Measurements from ENCODE around the gene CPS1.

CPS1 gene

DNA sequence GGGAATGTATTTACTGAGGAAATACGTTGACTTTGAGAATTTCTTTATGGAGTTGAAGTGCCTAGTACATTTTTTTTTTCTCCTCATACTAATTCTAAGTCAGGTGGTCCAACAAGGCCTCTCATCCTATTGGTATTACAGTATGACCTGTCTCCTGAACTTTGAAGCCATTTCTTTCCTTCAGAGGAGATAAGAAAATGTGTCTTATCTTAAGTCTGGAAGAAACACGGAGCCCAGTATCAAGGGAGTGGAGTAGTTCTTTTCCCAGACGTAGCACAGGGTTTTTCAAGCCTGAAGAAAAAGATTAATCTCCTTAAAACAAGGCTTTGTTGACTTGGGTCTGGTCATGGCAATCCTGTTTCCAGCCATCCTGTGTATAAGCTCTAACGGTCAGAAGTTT, 11.6 kb upstream of the CPS1 start:
- H3K4me3 ChIP-seq (ENCODE audit: low read depth, low read length), result no peak overlapping the region
- no peak for DNase-seq (ENCODE audit: low read depth)
- TF ChIP-seq, protein P1, sequence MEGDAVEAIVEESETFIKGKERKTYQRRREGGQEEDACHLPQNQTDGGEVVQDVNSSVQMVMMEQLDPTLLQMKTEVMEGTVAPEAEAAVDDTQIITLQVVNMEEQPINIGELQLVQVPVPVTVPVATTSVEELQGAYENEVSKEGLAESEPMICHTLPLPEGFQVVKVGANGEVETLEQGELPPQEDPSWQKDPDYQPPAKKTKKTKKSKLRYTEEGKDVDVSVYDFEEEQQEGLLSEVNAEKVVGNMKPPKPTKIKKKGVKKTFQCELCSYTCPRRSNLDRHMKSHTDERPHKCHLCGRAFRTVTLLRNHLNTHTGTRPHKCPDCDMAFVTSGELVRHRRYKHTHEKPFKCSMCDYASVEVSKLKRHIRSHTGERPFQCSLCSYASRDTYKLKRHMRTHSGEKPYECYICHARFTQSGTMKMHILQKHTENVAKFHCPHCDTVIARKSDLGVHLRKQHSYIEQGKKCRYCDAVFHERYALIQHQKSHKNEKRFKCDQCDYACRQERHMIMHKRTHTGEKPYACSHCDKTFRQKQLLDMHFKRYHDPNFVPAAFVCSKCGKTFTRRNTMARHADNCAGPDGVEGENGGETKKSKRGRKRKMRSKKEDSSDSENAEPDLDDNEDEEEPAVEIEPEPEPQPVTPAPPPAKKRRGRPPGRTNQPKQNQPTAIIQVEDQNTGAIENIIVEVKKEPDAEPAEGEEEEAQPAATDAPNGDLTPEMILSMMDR (IDR thresholded peaks at IDR 0.05; ENCODE audit: low read depth, low read length, missing control alignments), result no peak

DNA sequence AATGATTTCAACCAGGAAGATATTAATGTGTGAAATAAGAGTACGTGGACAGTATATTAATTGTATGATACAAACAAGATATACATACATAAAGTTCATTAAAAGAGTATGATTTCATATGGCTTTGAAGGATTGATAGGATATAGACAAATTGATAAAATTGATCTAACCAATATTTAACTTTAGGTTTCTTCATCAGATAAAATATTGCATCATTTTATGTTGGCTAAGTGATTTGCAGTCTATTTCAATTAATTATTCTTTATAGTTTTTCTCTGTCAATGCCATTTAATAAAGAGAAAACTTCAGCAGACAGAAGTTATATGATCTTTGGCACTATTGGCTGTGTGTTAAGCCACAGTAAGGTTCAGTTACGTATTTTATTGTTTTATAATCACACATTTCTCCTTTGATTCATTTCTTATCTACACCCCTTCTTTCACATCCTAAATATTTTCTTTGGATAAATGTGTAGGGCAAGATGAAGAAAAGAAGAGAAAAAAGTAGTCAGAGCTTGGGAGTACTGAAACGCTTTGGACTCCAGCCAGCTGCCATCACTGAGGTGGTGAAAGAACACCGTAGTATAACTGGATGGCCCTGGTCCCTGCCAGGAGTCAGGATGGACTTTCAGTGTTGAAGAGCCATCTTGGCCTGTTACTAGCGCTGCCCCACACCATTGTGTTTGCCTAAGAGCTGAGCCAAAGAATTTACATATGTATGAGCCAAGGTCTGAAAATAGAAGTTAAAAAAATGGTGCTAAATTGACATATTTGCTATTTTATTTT, 9.8 kb upstream of the CPS1 start:
- H3K4me3 ChIP-seq (ENCODE audit: low read depth, low read length), result no peak overlapping the region
- DNase-seq (ENCODE audit: low read depth), result no peak
- TF ChIP-seq, protein P1 (IDR thresholded peaks at IDR 0.05; ENCODE audit: low read depth, low read length, missing control alignments), result no peak

DNA sequence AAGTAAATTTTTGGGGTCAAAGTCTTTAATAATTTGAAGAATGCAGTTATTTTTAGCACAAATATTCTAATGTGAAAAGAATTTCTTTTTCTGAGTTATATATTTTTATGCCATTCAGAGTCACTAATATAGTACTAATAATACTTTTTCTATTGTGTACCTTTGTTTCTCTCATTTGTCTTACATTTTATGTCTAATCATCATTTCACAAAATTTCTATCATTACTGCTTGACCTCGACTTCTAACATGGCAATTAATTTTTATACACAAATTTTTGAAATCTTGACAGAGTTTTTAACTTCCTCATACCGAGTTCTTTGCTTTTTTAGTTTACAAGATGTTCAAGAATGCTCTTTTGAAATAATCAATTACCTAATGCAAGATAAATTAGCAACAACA, 8.4 kb upstream of the CPS1 start:
- TF ChIP-seq, protein P1 (IDR thresholded peaks at IDR 0.05; ENCODE audit: low read depth, low read length, missing control alignments), result no peak
- H3K4me3 ChIP-seq (ENCODE audit: low read depth, low read length), result no peak overlapping the region
- DNase-seq (ENCODE audit: low read depth), result no peak

DNA sequence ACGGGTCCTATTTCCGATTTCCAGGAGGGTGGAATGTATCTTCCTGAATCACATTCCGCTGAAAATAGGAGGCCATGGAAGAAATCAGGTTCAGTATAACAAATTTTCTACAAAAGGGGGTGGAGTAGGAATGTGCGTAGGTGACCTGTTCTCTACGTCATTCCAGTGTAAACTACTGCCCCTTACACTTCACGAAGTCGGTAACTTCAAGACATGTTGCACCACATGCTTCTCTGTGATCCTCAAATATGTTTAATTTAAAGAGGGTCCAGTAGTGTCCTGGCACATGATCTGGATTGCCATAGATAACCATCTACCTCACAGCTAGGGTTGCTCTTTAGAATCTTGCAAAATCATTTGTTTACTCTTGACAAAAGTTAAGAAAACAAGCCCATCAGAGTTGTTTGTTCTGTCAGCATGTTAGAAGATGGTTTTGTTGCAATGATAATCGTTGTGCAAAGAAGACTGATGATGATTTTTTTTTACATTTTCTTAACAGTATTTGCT, 7.5 kb upstream of the CPS1 start:
- no peak for DNase-seq (ENCODE audit: low read depth)
- no peak overlapping the region for H3K4me3 ChIP-seq (ENCODE audit: low read depth, low read length)
- TF ChIP-seq, protein P1 (IDR thresholded peaks at IDR 0.05; ENCODE audit: low read depth, low read length, missing control alignments), result no peak

DNA sequence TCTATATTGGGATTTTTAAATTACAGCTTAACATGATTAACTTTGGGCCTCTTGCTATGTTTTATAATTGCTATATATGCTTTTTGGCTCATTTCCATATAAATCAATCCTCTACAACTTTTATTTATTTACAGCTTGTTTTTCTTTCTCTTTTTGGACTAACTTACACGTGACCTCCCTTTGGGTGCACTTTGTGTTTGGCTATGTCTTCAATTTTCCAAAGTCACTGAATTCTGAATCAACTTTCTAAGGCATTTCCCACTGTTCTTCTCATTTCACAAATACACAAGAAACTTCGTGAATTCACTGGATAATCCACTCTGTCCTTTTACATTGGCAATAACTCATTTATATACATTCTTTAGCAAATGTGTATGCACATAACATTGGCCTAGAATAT, 5.4 kb upstream of the CPS1 start:
- no peak overlapping the region for H3K4me3 ChIP-seq (ENCODE audit: low read depth, low read length)
- no peak for DNase-seq (ENCODE audit: low read depth)
- TF ChIP-seq, protein P1 (IDR thresholded peaks at IDR 0.05; ENCODE audit: low read depth, low read length, missing control alignments), result no peak

DNA sequence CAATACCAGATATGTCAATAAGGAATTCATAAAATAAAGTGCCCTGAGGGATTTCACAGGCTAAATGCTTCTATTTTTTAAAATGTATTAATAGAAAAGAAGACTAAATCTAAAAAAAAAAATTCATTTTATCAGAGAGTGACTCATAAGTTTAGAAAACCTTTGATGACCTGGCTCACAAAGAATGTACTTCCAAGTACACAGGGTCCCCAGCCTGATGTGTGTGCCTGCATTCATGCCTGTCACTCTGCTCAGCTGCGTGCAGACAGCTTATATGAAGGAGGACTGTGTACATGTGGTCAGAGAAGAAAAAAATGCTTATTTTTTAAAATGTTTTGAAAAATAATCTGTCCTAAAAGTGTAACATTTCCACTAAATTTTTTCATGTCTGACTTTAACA, 3.0 kb upstream of the CPS1 start:
- H3K4me3 ChIP-seq (ENCODE audit: low read depth, low read length), result no peak overlapping the region
- DNase-seq (ENCODE audit: low read depth), result no peak
- TF ChIP-seq, protein P1 (IDR thresholded peaks at IDR 0.05; ENCODE audit: low read depth, low read length, missing control alignments), result no peak

DNA sequence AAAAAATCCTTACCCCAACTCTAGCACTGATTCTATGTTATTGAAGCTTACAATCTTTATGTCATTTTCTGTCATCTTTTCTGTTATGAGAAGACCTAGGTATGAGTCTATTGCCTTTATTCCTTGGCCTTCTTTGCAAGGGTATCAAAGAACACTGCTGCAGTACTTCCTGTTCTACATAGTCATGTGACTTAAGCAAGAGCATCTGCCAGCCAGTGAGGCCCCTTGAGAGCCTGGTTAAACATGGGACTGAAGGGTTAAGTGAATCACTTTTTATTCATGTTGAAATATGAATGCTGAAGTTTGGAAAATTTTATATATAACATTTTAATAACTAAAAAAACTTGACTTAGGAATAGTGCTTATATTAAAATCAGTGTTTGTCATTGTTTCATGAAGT, 844 bp upstream of the CPS1 start:
- no peak for DNase-seq (ENCODE audit: low read depth)
- no peak overlapping the region for H3K4me3 ChIP-seq (ENCODE audit: low read depth, low read length)

More for the DNA sequence above, 844 bp upstream of the CPS1 start:
- TF ChIP-seq, protein P1 (IDR thresholded peaks at IDR 0.05; ENCODE audit: low read depth, low read length, missing control alignments), result no peak
